ENCODE results near the gene MLPH.

DNA sequence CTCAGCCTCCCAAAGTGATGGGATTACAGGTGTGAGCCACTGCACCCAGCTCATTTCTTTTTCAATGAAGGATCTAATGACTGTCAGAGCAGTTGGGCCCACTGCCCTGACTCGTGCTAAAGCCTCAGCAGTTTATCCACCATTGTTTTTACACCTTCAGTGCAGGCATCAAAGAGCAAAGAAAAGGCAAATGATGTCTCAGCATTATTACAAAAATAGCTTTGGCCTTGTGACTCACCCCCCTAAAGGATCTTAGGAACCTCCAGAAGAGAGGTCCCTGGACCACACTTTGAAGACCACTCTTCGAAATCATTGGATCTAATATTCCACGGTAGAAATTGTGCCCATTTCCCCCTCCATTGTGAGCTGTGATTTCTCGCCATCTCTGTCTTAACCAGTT, 21.3 kb downstream of the MLPH start:
- TF ChIP-seq, protein P1, sequence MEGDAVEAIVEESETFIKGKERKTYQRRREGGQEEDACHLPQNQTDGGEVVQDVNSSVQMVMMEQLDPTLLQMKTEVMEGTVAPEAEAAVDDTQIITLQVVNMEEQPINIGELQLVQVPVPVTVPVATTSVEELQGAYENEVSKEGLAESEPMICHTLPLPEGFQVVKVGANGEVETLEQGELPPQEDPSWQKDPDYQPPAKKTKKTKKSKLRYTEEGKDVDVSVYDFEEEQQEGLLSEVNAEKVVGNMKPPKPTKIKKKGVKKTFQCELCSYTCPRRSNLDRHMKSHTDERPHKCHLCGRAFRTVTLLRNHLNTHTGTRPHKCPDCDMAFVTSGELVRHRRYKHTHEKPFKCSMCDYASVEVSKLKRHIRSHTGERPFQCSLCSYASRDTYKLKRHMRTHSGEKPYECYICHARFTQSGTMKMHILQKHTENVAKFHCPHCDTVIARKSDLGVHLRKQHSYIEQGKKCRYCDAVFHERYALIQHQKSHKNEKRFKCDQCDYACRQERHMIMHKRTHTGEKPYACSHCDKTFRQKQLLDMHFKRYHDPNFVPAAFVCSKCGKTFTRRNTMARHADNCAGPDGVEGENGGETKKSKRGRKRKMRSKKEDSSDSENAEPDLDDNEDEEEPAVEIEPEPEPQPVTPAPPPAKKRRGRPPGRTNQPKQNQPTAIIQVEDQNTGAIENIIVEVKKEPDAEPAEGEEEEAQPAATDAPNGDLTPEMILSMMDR (IDR thresholded peaks at IDR 0.05) = no peak
- no peak for TF ChIP-seq POLR2A (IDR thresholded peaks at IDR 0.05)

All from lower leg skin (tissue), 3 donors.